Kidney tubule cell (primary cell): Measurements from ENCODE around the gene RBM3.

Experiments
- DNase-seq: peaks from one replicate; pipeline ENCODE4 v3.0.0-alpha.2; 2018; ENCODE audit warnings: low spot score

RBM3 gene

GRCh38 chrX:48626401-48627298, 52.4 kb downstream of the RBM3 start:
- no peak for DNase-seq
